H9 (cell line): ENCODE measurements around the gene PRDM2. TPM values are rescaled to one million over a fixed set of nuclear protein-coding genes. Genes with fewer than 3 reads are reported as not detected.

ENCODE experiments used
- DNase-seq: peaks from one replicate; pipeline ENCODE4 v3.0.0-alpha.2; 2017
- H2AFZ ChIP-seq: one replicate; pipeline ENCODE4 v1.6.1; 2013; ENCODE audit warnings: mild to moderate bottlenecking, low read length, control low read depth, moderate library complexity
- H2AK5ac ChIP-seq: 2 replicates; pipeline ENCODE4 v1.6.1; 2013; ENCODE audit warnings: low read length, control low read depth, mixed read lengths; ENCODE audit not compliant: insufficient read length
- H2BK120ac ChIP-seq: one replicate; pipeline ENCODE4 v1.6.1; 2013; ENCODE audit warnings: low read depth, mild to moderate bottlenecking, low read length, control low read depth, inconsistent platforms; ENCODE audit not compliant: poor library complexity, severe bottlenecking
- H2BK12ac ChIP-seq: 2 replicates; pipeline ENCODE4 v1.6.1; 2013; ENCODE audit warnings: low read length, control low read depth, mixed read lengths, low read depth; ENCODE audit not compliant: insufficient read length
- H2BK15ac ChIP-seq: 2 replicates; pipeline ENCODE4 v1.6.1; 2013; ENCODE audit warnings: low read depth, low read length, control low read depth
- H2BK20ac ChIP-seq: one replicate; pipeline ENCODE4 v1.6.1; 2013; ENCODE audit warnings: low read depth, mild to moderate bottlenecking, low read length, control low read depth, inconsistent platforms; ENCODE audit not compliant: poor library complexity, severe bottlenecking
- H2BK5ac ChIP-seq: 2 replicates; pipeline ENCODE4 v1.6.1; 2013; ENCODE audit warnings: low read length, control low read depth, mixed read lengths; ENCODE audit not compliant: insufficient read length
- H3K14ac ChIP-seq: 2 replicates; pipeline ENCODE4 v1.6.1; 2013; ENCODE audit warnings: low read length, control low read depth; ENCODE audit not compliant: insufficient read depth
- H3K18ac ChIP-seq: 2 replicates; pipeline ENCODE4 v1.6.1; 2013; ENCODE audit warnings: low read depth, mild to moderate bottlenecking, mixed read lengths, low read length, control low read depth; ENCODE audit not compliant: insufficient read length
- H3K23ac ChIP-seq: 2 replicates; pipeline ENCODE4 v1.6.1; 2013; ENCODE audit warnings: low read length, control low read depth, mixed read lengths, low read depth; ENCODE audit not compliant: insufficient read length
- H3K23me2 ChIP-seq: 2 replicates; pipeline ENCODE4 v1.6.1; 2013; ENCODE audit warnings: low read depth, mild to moderate bottlenecking, mixed read lengths, low read length, control low read depth; ENCODE audit not compliant: insufficient read length, poor library complexity, severe bottlenecking
- H3K27ac ChIP-seq: 2 replicates; pipeline ENCODE4 v1.5.1; 2013; ENCODE audit warnings: low read length, control low read depth, mixed read lengths, low read depth; ENCODE audit not compliant: insufficient read length
- H3K27me3 ChIP-seq: 2 replicates; pipeline ENCODE4 v1.6.1; 2013; ENCODE audit warnings: low read length, control low read depth, inconsistent platforms; ENCODE audit not compliant: insufficient read depth
- H3K4ac ChIP-seq: 2 replicates; pipeline ENCODE4 v1.6.1; 2013; ENCODE audit warnings: low read depth, mild to moderate bottlenecking, control low read depth, inconsistent platforms, low read length, moderate library complexity
- H3K4me1 ChIP-seq: 2 replicates; pipeline ENCODE4 v1.6.1; 2013; ENCODE audit warnings: low read length, control low read depth, inconsistent platforms; ENCODE audit not compliant: insufficient read depth
- H3K4me2 ChIP-seq: 2 replicates; pipeline ENCODE4 v1.6.1; 2013; ENCODE audit warnings: low read length, control low read depth, mixed read lengths; ENCODE audit not compliant: insufficient read length, insufficient read depth
- H3K56ac ChIP-seq: 2 replicates; pipeline ENCODE4 v1.6.1; 2013; ENCODE audit warnings: low read depth, mild to moderate bottlenecking, mixed read lengths, low read length, control low read depth; ENCODE audit not compliant: insufficient read length
- H3K79me1 ChIP-seq: 2 replicates; pipeline ENCODE4 v1.6.1; 2013; ENCODE audit warnings: low read depth, mild to moderate bottlenecking, moderate library complexity, low read length, control low read depth, inconsistent platforms; ENCODE audit not compliant: insufficient read depth, poor library complexity, severe bottlenecking
- H3K79me2 ChIP-seq: 2 replicates; pipeline ENCODE4 v1.6.1; 2013; ENCODE audit warnings: low read length, control low read depth, inconsistent platforms; ENCODE audit not compliant: insufficient read depth
- H3K9ac ChIP-seq: 2 replicates; pipeline ENCODE4 v1.6.1; 2013; ENCODE audit warnings: low read length, control low read depth, mixed read lengths; ENCODE audit not compliant: insufficient read length; ENCODE audit errors: extremely low read depth
- H3K9me3 ChIP-seq: one replicate; pipeline ENCODE4 v1.6.1; 2013; ENCODE audit warnings: low read depth, low read length, inconsistent platforms; ENCODE audit not compliant: control insufficient read depth
- H3T11ph ChIP-seq: one replicate; pipeline ENCODE4 v1.6.1; 2013; ENCODE audit warnings: mild to moderate bottlenecking, low read length, control low read depth, inconsistent platforms
- H4K20me1 ChIP-seq: one replicate; pipeline ENCODE4 v1.6.1; 2013; ENCODE audit not compliant: control insufficient read depth, insufficient read length, insufficient read depth
- H4K5ac ChIP-seq: 2 replicates; pipeline ENCODE4 v1.6.1; 2013; ENCODE audit warnings: low read depth, mild to moderate bottlenecking, mixed read lengths, low read length, control low read depth; ENCODE audit not compliant: insufficient read length
- H4K8ac ChIP-seq: replicated peaks from 2 replicates; pipeline ENCODE4 v1.6.1; 2013; ENCODE audit warnings: low read length, control low read depth, mixed read lengths, low read depth; ENCODE audit not compliant: insufficient read length
- H4K91ac ChIP-seq: 2 replicates; pipeline ENCODE4 v1.6.1; 2013; ENCODE audit warnings: low read depth, mild to moderate bottlenecking, moderate library complexity, mixed read lengths, low read length, control low read depth; ENCODE audit not compliant: insufficient read length
- H3K27ac Mint-ChIP-seq, 3 experiments: 2 replicates in 2 of 3; 3 replicates in 1 of 3; pipeline ENCODE4 v1.8.0; 2020 to 2021; ENCODE audit warnings: mixed read lengths in 3 of 3, mild to moderate bottlenecking in 1 of 3, moderate library complexity in 1 of 3
- H3K27me3 Mint-ChIP-seq: 2 replicates; pipeline ENCODE4 v1.8.0; 2021; ENCODE audit warnings: low read depth, mild to moderate bottlenecking, moderate library complexity, mixed read lengths
- H3K36me3 Mint-ChIP-seq, 3 experiments: 2 replicates in 2 of 3; 3 replicates in 1 of 3; pipeline ENCODE4 v1.8.0; 2020 to 2021; ENCODE audit warnings: low read depth in 3 of 3, mixed read lengths in 3 of 3; ENCODE audit not compliant: insufficient read depth in 1 of 3
- H3K4me1 Mint-ChIP-seq, 2 experiments: 2 replicates each; pipeline ENCODE4 v1.8.0; 2020; ENCODE audit warnings: mixed read lengths in 2 of 2
- H3K4me3 Mint-ChIP-seq, 2 experiments: 2 replicates in 1 of 2; 3 replicates in 1 of 2; pipeline ENCODE4 v1.8.0; 2020 to 2021; ENCODE audit warnings: mild to moderate bottlenecking in 2 of 2, mixed read lengths in 2 of 2, moderate library complexity in 1 of 2
- H3K9me3 Mint-ChIP-seq, 2 experiments: 2 replicates in 1 of 2; 3 replicates in 1 of 2; pipeline ENCODE4 v1.8.0; 2020; ENCODE audit warnings: mild to moderate bottlenecking in 2 of 2, mixed read lengths in 2 of 2, moderate library complexity in 1 of 2
- WGBS: extraction: QIAGEN DNeasy Blood & Tissue Kit; methylation state at CpG from one replicate; pipeline ENCODE4 v1.1.7; 2013; ENCODE audit warnings: missing lambda C conversion rate, low lambda C conversion rate, mixed read lengths; ENCODE audit not compliant: insufficient read length; ENCODE audit errors: extremely low coverage; 5-methylcytosine and 5-hydroxymethylcytosine counted together
- total RNA-seq: library from RNA; stranded (reverse); gene quantifications from 2 replicates; pipeline ENCODE4 v1.2.1, GENCODE V29; 2021
- TF ChIP-seq, protein P1 (sequence below): fragments of 200-600 bp; sonication (generic); conservative IDR thresholded peaks from 3 replicates; pipeline ENCODE4 v1.8.0; 2021; ENCODE audit warnings: antibody characterized with exemption, mild to moderate bottlenecking

PRDM2 gene
- total RNA-seq, 1 experiment from 2014 or later: 24.5 TPM

DNA sequence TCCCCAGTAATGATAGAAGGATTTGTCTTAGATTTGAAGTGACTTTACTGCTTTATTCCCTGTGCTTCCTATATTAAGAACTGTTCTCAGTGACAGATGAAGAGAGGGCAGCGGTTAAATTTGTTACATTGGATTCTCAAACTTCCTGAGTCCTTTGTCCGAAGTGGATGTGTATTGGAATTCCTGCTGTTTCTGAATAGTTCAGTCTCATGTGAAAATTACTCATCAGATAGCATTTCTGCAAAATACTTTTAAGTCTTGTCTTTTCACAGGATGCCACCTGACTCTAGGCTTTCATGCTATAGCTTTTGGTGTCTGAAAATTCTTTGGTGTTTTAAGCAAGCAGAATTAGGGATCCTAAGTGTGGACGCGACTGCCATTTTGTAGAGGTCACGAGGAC, 83.6 kb downstream of the PRDM2 start:
- Histone ChIP-seq H3K23me2 (no peaks in the 10 kb centered on the region), H2BK12ac (no peak overlapping the region), H3T11ph (no peak overlapping the region), H2BK20ac (no peak overlapping the region), H3K27ac (no peak overlapping the region), H4K5ac (no peak overlapping the region), H3K9ac (no peak overlapping the region), H3K18ac (no peak overlapping the region), H3K79me2 (no peaks in the 10 kb centered on the region), H3K4me2 (no peak overlapping the region), H3K4me1 (peaks cover 12% of the 10 kb centered on the region), H4K8ac (no peak overlapping the region), H2AK5ac (no peak overlapping the region), H4K20me1 (no peaks in the 10 kb centered on the region), H2BK5ac (no peak overlapping the region), H3K56ac (no peak overlapping the region), H2BK120ac (no peak overlapping the region), H3K4ac (no peak overlapping the region), H3K27me3 (no peaks in the 10 kb centered on the region), H2BK15ac (no peak overlapping the region), H3K79me1 (no peaks in the 10 kb centered on the region), H3K14ac (no peak overlapping the region), H3K9me3 (no peaks in the 10 kb centered on the region), H4K91ac (no peak overlapping the region), H3K23ac (no peak overlapping the region), H2AFZ (no peak overlapping the region)
- H3K9me3 Mint-ChIP-seq: no peaks in the 10 kb centered on the region
- DNase-seq: no peak
- peaks cover 16 to 33% of the 10 kb centered on the region in 2 experiments for H3K4me1 Mint-ChIP-seq
- no peak overlapping the region for H3K4me3 Mint-ChIP-seq
- H3K27ac Mint-ChIP-seq: peak overlapping the region in 1 of 3 experiments; percentile 62; a peak in 2 of 7 replicates
- no CpG with 5 or more reads among the region's 5 CpGs for WGBS
- peaks cover 6 to 40% (median 29%) of the 10 kb centered on the region in 3 experiments for H3K36me3 Mint-ChIP-seq
- TF ChIP-seq, protein P1, sequence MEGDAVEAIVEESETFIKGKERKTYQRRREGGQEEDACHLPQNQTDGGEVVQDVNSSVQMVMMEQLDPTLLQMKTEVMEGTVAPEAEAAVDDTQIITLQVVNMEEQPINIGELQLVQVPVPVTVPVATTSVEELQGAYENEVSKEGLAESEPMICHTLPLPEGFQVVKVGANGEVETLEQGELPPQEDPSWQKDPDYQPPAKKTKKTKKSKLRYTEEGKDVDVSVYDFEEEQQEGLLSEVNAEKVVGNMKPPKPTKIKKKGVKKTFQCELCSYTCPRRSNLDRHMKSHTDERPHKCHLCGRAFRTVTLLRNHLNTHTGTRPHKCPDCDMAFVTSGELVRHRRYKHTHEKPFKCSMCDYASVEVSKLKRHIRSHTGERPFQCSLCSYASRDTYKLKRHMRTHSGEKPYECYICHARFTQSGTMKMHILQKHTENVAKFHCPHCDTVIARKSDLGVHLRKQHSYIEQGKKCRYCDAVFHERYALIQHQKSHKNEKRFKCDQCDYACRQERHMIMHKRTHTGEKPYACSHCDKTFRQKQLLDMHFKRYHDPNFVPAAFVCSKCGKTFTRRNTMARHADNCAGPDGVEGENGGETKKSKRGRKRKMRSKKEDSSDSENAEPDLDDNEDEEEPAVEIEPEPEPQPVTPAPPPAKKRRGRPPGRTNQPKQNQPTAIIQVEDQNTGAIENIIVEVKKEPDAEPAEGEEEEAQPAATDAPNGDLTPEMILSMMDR: no peak
- no peaks in the 10 kb centered on the region for H3K27me3 Mint-ChIP-seq
